ENCODE data around the gene BCL2L11.

The BCL2L11 gene

GRCh38 chr2:111182740-111183139, 62.0 kb downstream of the BCL2L11 start:
- H3K9ac ChIP-seq (ENCODE audit: low read length), result no peak overlapping the region
- no peak overlapping the region for H3K27ac ChIP-seq (ENCODE audit: low read length)
- TF ChIP-seq CTCF (IDR thresholded peaks at IDR 0.05; ENCODE audit: low read depth, low read length) (no peak), EZH2phosphoT487 (IDR thresholded peaks at IDR 0.05; ENCODE audit: low read depth) (no peak)
- H3K27me3 ChIP-seq (ENCODE audit: low read depth, low read length), result peaks cover 77% of the 10 kb centered on the region
- no peaks in the 10 kb centered on the region for H3K9me3 ChIP-seq (ENCODE audit: insufficient read depth, low read length)
- H3K36me3 ChIP-seq (replicated peaks; ENCODE audit: low read depth, low read length), result no peaks in the 10 kb centered on the region
- H3K79me2 ChIP-seq (ENCODE audit: low read length), result no peaks in the 10 kb centered on the region
- H3K4me3 ChIP-seq (ENCODE audit: low read length), result no peak overlapping the region
- H3K4me2 ChIP-seq (ENCODE audit: low read length), result no peak overlapping the region
- no peak overlapping the region for H2AFZ ChIP-seq (ENCODE audit: low read depth, low read length)
- no peaks in the 10 kb centered on the region; the same call in 1 of the 2 replicates for H4K20me1 ChIP-seq (ENCODE audit: insufficient read depth, low read length)
- H3K4me1 ChIP-seq (ENCODE audit: low read length), result no peaks in the 10 kb centered on the region

- Histone ChIP-seq H3K9ac (ENCODE audit: low read length) (no peak overlapping the region), H2AFZ (ENCODE audit: low read depth, low read length) (no peak overlapping the region), H3K4me2 (ENCODE audit: low read length) (no peak overlapping the region), H4K20me1 (ENCODE audit: insufficient read depth, low read length) (no peaks in the 10 kb centered on the region; the same call in 1 of the 2 replicates), H3K27me3 (ENCODE audit: low read depth, low read length) (peaks cover 57% of the 10 kb centered on the region), H3K4me1 (ENCODE audit: low read length) (no peaks in the 10 kb centered on the region), H3K4me3 (ENCODE audit: low read length) (no peak overlapping the region), H3K36me3 (replicated peaks; ENCODE audit: low read depth, low read length) (no peaks in the 10 kb centered on the region), H3K9me3 (ENCODE audit: insufficient read depth, low read length) (no peaks in the 10 kb centered on the region), H3K79me2 (ENCODE audit: low read length) (no peaks in the 10 kb centered on the region), H3K27ac (ENCODE audit: low read length) (no peak overlapping the region)
- no peak for TF ChIP-seq EZH2phosphoT487 (IDR thresholded peaks at IDR 0.05; ENCODE audit: low read depth)
- TF ChIP-seq CTCF (IDR thresholded peaks at IDR 0.05; ENCODE audit: low read depth, low read length), result no peak
Observed at GRCh38 chr2:111184725-111185310, 64.1 kb downstream of the BCL2L11 start.

- Histone ChIP-seq H4K20me1 (ENCODE audit: insufficient read depth, low read length) (no peaks in the 10 kb centered on the region; the same call in 1 of the 2 replicates), H3K27ac (ENCODE audit: low read length) (no peak overlapping the region)
Observed at GRCh38 chr2:111185361-111186022, 64.8 kb downstream of the BCL2L11 start.

More at GRCh38 chr2:111185361-111186022, 64.8 kb downstream of the BCL2L11 start:
- no peak for TF ChIP-seq CTCF (IDR thresholded peaks at IDR 0.05; ENCODE audit: low read depth, low read length)
- no peak for TF ChIP-seq EZH2phosphoT487 (IDR thresholded peaks at IDR 0.05; ENCODE audit: low read depth)
- H3K9me3 ChIP-seq (ENCODE audit: insufficient read depth, low read length), result no peaks in the 10 kb centered on the region
- H3K9ac ChIP-seq (ENCODE audit: low read length), result no peak overlapping the region
- no peaks in the 10 kb centered on the region for H3K36me3 ChIP-seq (replicated peaks; ENCODE audit: low read depth, low read length)
- no peaks in the 10 kb centered on the region for H3K79me2 ChIP-seq (ENCODE audit: low read length)
- H2AFZ ChIP-seq (ENCODE audit: low read depth, low read length), result no peak overlapping the region
- H3K4me1 ChIP-seq (ENCODE audit: low read length), result no peaks in the 10 kb centered on the region
- H3K4me3 ChIP-seq (ENCODE audit: low read length), result no peak overlapping the region
- peaks cover 53% of the 10 kb centered on the region for H3K27me3 ChIP-seq (ENCODE audit: low read depth, low read length)
- H3K4me2 ChIP-seq (ENCODE audit: low read length), result no peak overlapping the region
